HepG2 (cell line): Measurements from ENCODE around the gene GRID1.

Source experiments
- FOXA1 ChIP-seq, 2 experiments: fragments of 450-650 bp in 1 of 2; sonication (generic) in 1 of 2; formaldehyde crosslinking in 1 of 2; IDR thresholded peaks; 2 replicates each; pipeline versions ENCODE4 v1.4.0 to v1.6.1; 2016 to 2020; ENCODE audit warnings: missing genetic modification reagents in 1 of 2
- ZNF282 ChIP-seq: fragments of 450-650 bp; IDR thresholded peaks from 2 replicates; pipeline ENCODE4 v1.6.1; 2018; ENCODE audit not compliant: partially characterized antibody
- ZNF318 ChIP-seq: sonication (generic); formaldehyde crosslinking; IDR thresholded peaks from 2 replicates; pipeline ENCODE4 v1.4.0; 2020; ENCODE audit warnings: mild to moderate bottlenecking, missing genetic modification reagents

GRCh38 chr10:86223256-86223655, 143.3 kb downstream of the GRID1 start:
- TF ChIP-seq ZNF318 (CRISPR knock-in tag) (no peak), ZNF282 (no peak), FOXA1 (IDR thresholded peaks at IDR 0.05) (no peak), FOXA1 (CRISPR knock-in tag; IDR thresholded peaks at IDR 0.05) (no peak)
